MCF 10A (cell line): ENCODE results near the gene APBB1. TPM values are rescaled to one million over a fixed set of nuclear protein-coding genes. Genes with fewer than 3 reads are reported as not detected.

ENCODE experiments used
- BruUV-seq: library from RNA; stranded (reverse); fragments of 400-500 nt; replicated peaks from 2 replicates; lab custom pipeline; 2021; lab: Mats Ljungman, UMichigan
- CTCF ChIA-PET: fragments of 300-600 bp; sonication (Branson Sonifier 250); formaldehyde crosslinking; extraction: SDS; loops from one replicate; lab custom pipeline; 2021; ENCODE audit warnings: antibody characterized with exemption, inconsistent platforms; lab: Yijun Ruan, JAX
- POLR2A ChIA-PET: fragments of 300-600, 350-650 bp; sonication (Branson Sonifier 250); formaldehyde crosslinking; extraction: SDS; loops from one replicate; lab custom pipeline; 2020; ENCODE audit warnings: antibody characterized with exemption, inconsistent platforms; lab: Yijun Ruan, JAX
- DNase-seq: peaks from one replicate; pipeline ENCODE4 v3.0.0-alpha.2; 2018; ENCODE audit not compliant: unreplicated experiment
- H3K27ac Mint-ChIP-seq: one replicate; pipeline ENCODE4 v1.8.0; 2022; ENCODE audit warnings: mild to moderate bottlenecking, low read depth, mixed read lengths; ENCODE audit not compliant: unreplicated experiment
- H3K27me3 Mint-ChIP-seq: one replicate; pipeline ENCODE4 v1.8.0; 2022; ENCODE audit warnings: mixed read lengths; ENCODE audit not compliant: insufficient read depth, unreplicated experiment
- H3K36me3 Mint-ChIP-seq: one replicate; pipeline ENCODE4 v1.8.0; 2022; ENCODE audit warnings: mild to moderate bottlenecking, moderate library complexity, mixed read lengths; ENCODE audit not compliant: insufficient read depth, unreplicated experiment
- H3K4me1 Mint-ChIP-seq: one replicate; pipeline ENCODE4 v1.8.0; 2022; ENCODE audit warnings: mixed read lengths; ENCODE audit not compliant: insufficient read depth, unreplicated experiment
- H3K4me3 Mint-ChIP-seq: one replicate; pipeline ENCODE4 v1.8.0; 2022; ENCODE audit warnings: mild to moderate bottlenecking, moderate library complexity, mixed read lengths; ENCODE audit not compliant: unreplicated experiment
- H3K9me3 Mint-ChIP-seq: one replicate; pipeline ENCODE4 v1.8.0; 2022; ENCODE audit warnings: mixed read lengths; ENCODE audit not compliant: unreplicated experiment
- intact Hi-C: fragments of 100-400 bp; cut with micrococcal nuclease; formaldehyde crosslinking; loops from 2 replicates; pipeline ENCODE4 v1.14.1; 2022
- total RNA-seq: library from RNA; stranded (reverse); gene quantifications from 2 replicates; pipeline ENCODE4 v1.2.3, GENCODE V29; 2022
- TF ChIP-seq, protein P1 (sequence below): fragments of 200-600 bp; IDR thresholded peaks from one replicate; pipeline ENCODE4 v1.8.0; 2022; ENCODE audit warnings: antibody characterized with exemption, mild to moderate bottlenecking; ENCODE audit not compliant: unreplicated experiment

The APBB1 gene
- total RNA-seq, 1 experiment from 2014 or later, result 0.89 TPM

DNA sequence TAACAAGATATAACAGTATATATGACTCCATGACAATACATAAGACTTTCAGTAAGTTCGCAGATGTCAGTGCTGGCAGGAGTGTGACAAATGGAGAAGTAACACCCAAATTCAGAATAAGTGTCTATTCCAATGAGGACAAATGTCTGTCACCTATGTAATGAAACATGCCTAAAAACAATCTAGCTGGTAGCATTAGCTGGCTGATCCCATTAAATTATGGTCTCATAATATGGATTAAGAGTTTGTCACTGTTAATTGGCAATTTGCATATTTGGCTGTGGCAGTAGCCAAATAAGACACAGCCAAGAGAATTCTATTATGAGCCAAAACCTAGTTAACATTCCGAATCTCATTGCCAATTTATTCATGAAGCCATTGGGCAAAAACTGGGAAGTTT is 68.4 kb downstream of the APBB1 start:
- intact Hi-C loops, result no loop called here

DNA sequence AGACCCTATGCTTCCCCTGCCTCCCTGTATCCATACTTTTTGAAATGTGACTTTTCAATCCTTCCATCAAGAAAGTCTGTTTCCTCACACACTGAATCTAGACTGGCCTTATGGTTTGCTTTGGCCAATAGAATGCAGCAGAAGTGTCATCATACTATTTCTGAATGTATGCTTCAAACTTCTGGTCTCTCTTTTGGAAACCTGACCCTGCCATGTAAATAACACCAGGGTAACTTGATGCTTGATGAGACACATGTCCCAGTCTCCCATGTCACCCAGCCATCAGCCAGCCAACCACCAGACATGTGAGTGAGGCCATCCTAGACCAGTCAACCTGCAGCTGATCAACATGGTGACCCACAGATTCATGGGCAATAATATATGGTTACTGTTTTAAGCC is 68.9 kb downstream of the APBB1 start:
- Mint-ChIP-seq H3K27ac (no peak overlapping the region), H3K36me3 (no peaks in the 10 kb centered on the region), H3K4me1 (peaks cover 5% of the 10 kb centered on the region), H3K27me3 (no peaks in the 10 kb centered on the region), H3K4me3 (no peak overlapping the region), H3K9me3 (no peaks in the 10 kb centered on the region)
- no peak for DNase-seq
- ChIA-PET CTCF (interaction anchor here (0.7 to 6.2 kb wide), 7 partner anchors 10 to 98 kb away, joined by 3 to 124 read pairs (median 6); no protein-coding TSS in a partner anchor), POLR2A (no interaction called here)
- intact Hi-C loops, result no loop called here
- no TSS peak for BruUV-seq
- TF ChIP-seq, protein P1, sequence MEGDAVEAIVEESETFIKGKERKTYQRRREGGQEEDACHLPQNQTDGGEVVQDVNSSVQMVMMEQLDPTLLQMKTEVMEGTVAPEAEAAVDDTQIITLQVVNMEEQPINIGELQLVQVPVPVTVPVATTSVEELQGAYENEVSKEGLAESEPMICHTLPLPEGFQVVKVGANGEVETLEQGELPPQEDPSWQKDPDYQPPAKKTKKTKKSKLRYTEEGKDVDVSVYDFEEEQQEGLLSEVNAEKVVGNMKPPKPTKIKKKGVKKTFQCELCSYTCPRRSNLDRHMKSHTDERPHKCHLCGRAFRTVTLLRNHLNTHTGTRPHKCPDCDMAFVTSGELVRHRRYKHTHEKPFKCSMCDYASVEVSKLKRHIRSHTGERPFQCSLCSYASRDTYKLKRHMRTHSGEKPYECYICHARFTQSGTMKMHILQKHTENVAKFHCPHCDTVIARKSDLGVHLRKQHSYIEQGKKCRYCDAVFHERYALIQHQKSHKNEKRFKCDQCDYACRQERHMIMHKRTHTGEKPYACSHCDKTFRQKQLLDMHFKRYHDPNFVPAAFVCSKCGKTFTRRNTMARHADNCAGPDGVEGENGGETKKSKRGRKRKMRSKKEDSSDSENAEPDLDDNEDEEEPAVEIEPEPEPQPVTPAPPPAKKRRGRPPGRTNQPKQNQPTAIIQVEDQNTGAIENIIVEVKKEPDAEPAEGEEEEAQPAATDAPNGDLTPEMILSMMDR, result no peak

More for the DNA sequence above, 68.4 kb downstream of the APBB1 start:
- H3K9me3 Mint-ChIP-seq, result no peaks in the 10 kb centered on the region
- H3K27ac Mint-ChIP-seq, result no peak overlapping the region
- DNase-seq, result no peak
- CTCF ChIA-PET, result interaction anchor here (0.8 to 6.2 kb wide), 12 partner anchors 11 to 327 kb away, joined by 3 to 147 read pairs (median 5); partner anchors contain the start of gene CAVIN3
- no peak overlapping the region for H3K4me3 Mint-ChIP-seq
- H3K27me3 Mint-ChIP-seq, result no peaks in the 10 kb centered on the region
- no peaks in the 10 kb centered on the region for H3K36me3 Mint-ChIP-seq
- no TSS peak for BruUV-seq
- TF ChIP-seq, protein P1, result no peak
- POLR2A ChIA-PET, result interaction anchor here (1.7 kb wide), 1 partner anchor 31 kb away, joined by 7 read pairs; the partner anchor contains the start of gene CAVIN3
- H3K4me1 Mint-ChIP-seq, result peaks cover under 1% of the 10 kb centered on the region

DNA sequence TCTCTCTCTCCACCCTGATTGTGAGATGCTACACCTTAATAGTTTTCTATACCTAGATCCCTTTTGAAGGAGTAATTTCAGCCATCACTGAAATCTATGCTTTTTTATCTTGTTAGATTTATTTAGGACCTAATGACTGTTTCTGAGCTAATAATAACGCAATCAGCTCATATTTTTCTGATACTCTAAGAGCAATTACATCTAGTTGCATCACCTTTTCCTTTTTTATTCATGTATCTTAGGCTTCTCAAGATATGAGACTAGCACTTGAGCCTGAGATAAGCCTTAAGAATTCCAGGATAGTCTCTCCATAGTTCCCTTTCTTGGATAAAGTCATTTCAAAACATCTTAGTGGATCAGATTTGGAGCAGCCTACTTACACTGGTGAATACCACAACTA is 73.5 kb downstream of the APBB1 start:
- BruUV-seq, result no TSS peak
- Mint-ChIP-seq H3K36me3 (no peaks in the 10 kb centered on the region), H3K4me1 (peaks cover 7% of the 10 kb centered on the region), H3K9me3 (no peaks in the 10 kb centered on the region), H3K27ac (no peak overlapping the region), H3K4me3 (no peak overlapping the region), H3K27me3 (no peaks in the 10 kb centered on the region)
- POLR2A ChIA-PET, result no interaction called here
- no peak for DNase-seq
- TF ChIP-seq, protein P1, result no peak
- CTCF ChIA-PET, result interaction anchor here (0.6 to 9.7 kb wide), 7 partner anchors 9 to 322 kb away, joined by 3 to 90 read pairs (median 5); no protein-coding TSS in a partner anchor
- intact Hi-C loops, result no loop called here

Other genes with a start within 250 kb of the APBB1 start
- not detected in 2 replicates for gene OR52B2, start 248.8 kb downstream of the APBB1 start, total RNA-seq
- not detected in 2 replicates for gene OR52W1, start 219.9 kb downstream of the APBB1 start, total RNA-seq
- gene C11orf42, start 213.5 kb downstream of the APBB1 start, total RNA-seq, result not detected in 2 replicates
- gene FHIP1B, start 184.5 kb downstream of the APBB1 start, total RNA-seq, result 44.6 and 51.1 TPM in 2 replicates
- not detected in 2 replicates for gene CNGA4, start 180.0 kb downstream of the APBB1 start, total RNA-seq
- gene CCKBR, start 159.3 kb downstream of the APBB1 start, total RNA-seq, result not detected in 2 replicates
- gene CAVIN3, start 98.6 kb downstream of the APBB1 start, total RNA-seq, result 69.9 and 89.5 TPM in 2 replicates
- gene SMPD1, start 28.6 kb downstream of the APBB1 start, total RNA-seq, result 15.0 and 32.2 TPM in 2 replicates
- gene HPX, start 21.9 kb upstream of the APBB1 start, total RNA-seq, result 0.71 and 0.75 TPM in 2 replicates
- 7.3 and 7.4 TPM in 2 replicates for gene TRIM3, start 54.8 kb upstream of the APBB1 start, total RNA-seq
- 76.3 and 96.0 TPM in 2 replicates for gene ARFIP2, start 62.2 kb upstream of the APBB1 start, total RNA-seq
- gene TIMM10B, start 62.4 kb upstream of the APBB1 start, total RNA-seq, result 36.2 and 42.1 TPM in 2 replicates
- 18.3 and 26.5 TPM in 2 replicates for gene DNHD1, start 78.2 kb upstream of the APBB1 start, total RNA-seq
- 23.4 and 27.6 TPM in 2 replicates for gene RRP8, start 184.5 kb upstream of the APBB1 start, total RNA-seq
- gene ILK, start 184.7 kb upstream of the APBB1 start, total RNA-seq, result 78.9 and 92.3 TPM in 2 replicates
- gene TAF10, start 193.1 kb upstream of the APBB1 start, total RNA-seq, result 157 and 167 TPM in 2 replicates
- gene TPP1, start 200.3 kb upstream of the APBB1 start, total RNA-seq, result 26.9 and 46.5 TPM in 2 replicates
- gene DCHS1, start 236.7 kb upstream of the APBB1 start, total RNA-seq, result 0.19 and 0.27 TPM in 2 replicates